SU-DHL-6 (cell line): Measurements from ENCODE around the gene GLRA1.

Source experiments
- H2AFZ ChIP-seq: fragments of 200-600 bp; sonication (generic); 2 replicates; pipeline ENCODE4 v1.6.1; 2014; ENCODE audit warnings: low read depth, mild to moderate bottlenecking, moderate library complexity, mixed read lengths, antibody characterized with exemption, low read length; ENCODE audit not compliant: severe bottlenecking
- H3F3A ChIP-seq: fragments of 200-600 bp; shearing (Covaris generic); 2 replicates; pipeline ENCODE4 v1.6.0; 2016; ENCODE audit warnings: antibody characterized with exemption, mild to moderate bottlenecking; ENCODE audit not compliant: insufficient read depth
- H3K27ac ChIP-seq: fragments of 200-600 bp; sonication (generic); 2 replicates; pipeline ENCODE4 v1.5.1; 2016; ENCODE audit warnings: low read depth, mild to moderate bottlenecking, low read length, moderate library complexity, mixed read lengths
- H3K27me3 ChIP-seq: fragments of 200-600 bp; sonication (generic), shearing (Covaris generic); 2 replicates; pipeline ENCODE4 v1.6.0; 2014; ENCODE audit warnings: mild to moderate bottlenecking, low read length
- H3K36me3 ChIP-seq: fragments of 200-600 bp; sonication (generic); 2 replicates; pipeline ENCODE4 v1.6.1; 2014; ENCODE audit warnings: mild to moderate bottlenecking, low read length, mixed read lengths
- H3K4me2 ChIP-seq: fragments of 300-600, 200-600 bp; shearing (Covaris generic), sonication (generic); 2 replicates; pipeline ENCODE4 v1.6.0; 2014; ENCODE audit warnings: low read length, low read depth, mild to moderate bottlenecking; ENCODE audit not compliant: poor library complexity, severe bottlenecking
- H3K4me3 ChIP-seq: fragments of 200-600 bp; sonication (generic); 2 replicates; pipeline ENCODE4 v1.5.1; 2014; ENCODE audit warnings: antibody characterized with exemption, low read length, mild to moderate bottlenecking, mixed read lengths; ENCODE audit not compliant: insufficient read depth, poor library complexity, severe bottlenecking
- H3K79me2 ChIP-seq: fragments of 200-600 bp; sonication (generic); 2 replicates; pipeline ENCODE4 v1.6.1; 2014; ENCODE audit warnings: mild to moderate bottlenecking, low read length, moderate library complexity; ENCODE audit not compliant: insufficient read depth
- H3K9ac ChIP-seq: fragments of 200-600 bp; sonication (generic); 2 replicates; pipeline ENCODE4 v1.7.0; 2014; ENCODE audit warnings: mild to moderate bottlenecking, low read length
- H3K9me2 ChIP-seq: fragments of 200-600 bp; sonication (generic); replicated peaks from 2 replicates; pipeline ENCODE4 v1.6.1; 2014; ENCODE audit warnings: low read length; ENCODE audit not compliant: insufficient read depth
- H3K9me3 ChIP-seq: fragments of 200-600 bp; sonication (generic); 2 replicates; pipeline ENCODE4 v1.6.1; 2014; ENCODE audit warnings: low read length, mixed read lengths; ENCODE audit not compliant: insufficient read depth
- H4K20me1 ChIP-seq: fragments of 200-600 bp; sonication (generic); 2 replicates; pipeline ENCODE4 v1.6.1; 2014; ENCODE audit warnings: low read depth, mild to moderate bottlenecking, antibody characterized with exemption, low read length, moderate library complexity, mixed read lengths
- EZH2phosphoT487 ChIP-seq: fragments of 200-600 bp; sonication (generic), shearing (Covaris generic); conservative IDR thresholded peaks from 2 replicates; pipeline ENCODE4 v1.6.1; 2018; ENCODE audit warnings: mild to moderate bottlenecking, antibody characterized with exemption, low read length, moderate library complexity, mixed read lengths
- TF ChIP-seq, protein P1 (sequence below): fragments of 200-600 bp; sonication (generic); IDR thresholded peaks from one replicate; pipeline ENCODE4 v1.5.1; 2017; ENCODE audit warnings: antibody characterized with exemption, mild to moderate bottlenecking, low read length, moderate library complexity; ENCODE audit not compliant: insufficient read depth, poor library complexity, severe bottlenecking

The GLRA1 gene

GRCh38 chr5:151886546-151887275 is 37.9 kb downstream of the GLRA1 start:
- H4K20me1 ChIP-seq, result no peaks in the 10 kb centered on the region
- no peak overlapping the region for H3K4me2 ChIP-seq
- TF ChIP-seq, protein P1, sequence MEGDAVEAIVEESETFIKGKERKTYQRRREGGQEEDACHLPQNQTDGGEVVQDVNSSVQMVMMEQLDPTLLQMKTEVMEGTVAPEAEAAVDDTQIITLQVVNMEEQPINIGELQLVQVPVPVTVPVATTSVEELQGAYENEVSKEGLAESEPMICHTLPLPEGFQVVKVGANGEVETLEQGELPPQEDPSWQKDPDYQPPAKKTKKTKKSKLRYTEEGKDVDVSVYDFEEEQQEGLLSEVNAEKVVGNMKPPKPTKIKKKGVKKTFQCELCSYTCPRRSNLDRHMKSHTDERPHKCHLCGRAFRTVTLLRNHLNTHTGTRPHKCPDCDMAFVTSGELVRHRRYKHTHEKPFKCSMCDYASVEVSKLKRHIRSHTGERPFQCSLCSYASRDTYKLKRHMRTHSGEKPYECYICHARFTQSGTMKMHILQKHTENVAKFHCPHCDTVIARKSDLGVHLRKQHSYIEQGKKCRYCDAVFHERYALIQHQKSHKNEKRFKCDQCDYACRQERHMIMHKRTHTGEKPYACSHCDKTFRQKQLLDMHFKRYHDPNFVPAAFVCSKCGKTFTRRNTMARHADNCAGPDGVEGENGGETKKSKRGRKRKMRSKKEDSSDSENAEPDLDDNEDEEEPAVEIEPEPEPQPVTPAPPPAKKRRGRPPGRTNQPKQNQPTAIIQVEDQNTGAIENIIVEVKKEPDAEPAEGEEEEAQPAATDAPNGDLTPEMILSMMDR, result no peak
- TF ChIP-seq EZH2phosphoT487, result no peak
- H3K9ac ChIP-seq, result no peak overlapping the region
- H3F3A ChIP-seq, result no peaks in the 10 kb centered on the region
- H3K4me3 ChIP-seq, result no peak overlapping the region
- no peak overlapping the region for H2AFZ ChIP-seq
- H3K79me2 ChIP-seq, result no peaks in the 10 kb centered on the region
- no peak overlapping the region for H3K27ac ChIP-seq
- no peaks in the 10 kb centered on the region for H3K27me3 ChIP-seq
- no peaks in the 10 kb centered on the region for H3K9me2 ChIP-seq
- H3K9me3 ChIP-seq, result no peaks in the 10 kb centered on the region
- no peaks in the 10 kb centered on the region for H3K36me3 ChIP-seq

DNA sequence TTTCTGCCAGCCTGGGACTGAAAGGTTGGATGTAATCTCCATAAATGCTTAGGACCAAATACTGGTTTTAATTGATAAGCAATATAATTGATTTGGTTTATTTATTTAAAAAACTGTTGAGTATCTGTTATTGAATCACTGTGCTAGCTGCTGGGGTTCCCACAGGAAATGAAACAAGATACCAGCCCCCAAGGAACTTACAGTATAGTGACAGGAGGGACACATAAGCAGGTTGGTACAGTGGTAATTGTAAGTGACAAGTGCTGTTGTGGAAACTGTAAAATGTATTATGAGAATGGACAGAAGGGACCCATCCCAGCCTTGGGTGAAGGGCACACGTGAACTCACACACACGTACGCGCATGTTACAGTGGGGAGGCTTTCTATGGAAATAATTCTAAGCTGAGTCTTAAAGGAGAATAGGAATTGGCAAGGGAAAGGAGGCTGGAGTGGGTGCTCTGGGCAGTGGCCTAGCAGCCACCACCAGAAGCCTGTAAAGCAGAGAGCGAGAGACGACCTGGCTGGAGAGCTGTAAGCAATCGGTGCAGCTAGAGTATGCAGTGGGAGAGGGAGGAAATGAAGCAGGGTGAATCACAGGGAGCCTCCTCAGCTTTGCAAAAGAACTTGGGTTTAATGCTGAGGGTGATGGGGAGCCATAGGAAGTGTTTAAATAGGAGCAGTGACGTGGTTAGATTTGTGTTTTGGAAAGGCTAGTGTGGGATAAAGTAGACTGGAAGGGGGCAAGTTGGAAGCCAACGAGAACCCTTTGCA is 39.3 kb downstream of the GLRA1 start:
- Histone ChIP-seq H3K27ac (no peak overlapping the region), H4K20me1 (no peaks in the 10 kb centered on the region), H3K4me2 (no peak overlapping the region), H3F3A (no peaks in the 10 kb centered on the region), H3K79me2 (no peaks in the 10 kb centered on the region), H3K9me2 (no peaks in the 10 kb centered on the region), H3K9me3 (no peaks in the 10 kb centered on the region), H3K27me3 (no peaks in the 10 kb centered on the region), H3K36me3 (no peaks in the 10 kb centered on the region), H3K9ac (no peak overlapping the region), H3K4me3 (no peak overlapping the region), H2AFZ (no peak overlapping the region)
- TF ChIP-seq, protein P1, result no peak
- TF ChIP-seq EZH2phosphoT487, result no peak

DNA sequence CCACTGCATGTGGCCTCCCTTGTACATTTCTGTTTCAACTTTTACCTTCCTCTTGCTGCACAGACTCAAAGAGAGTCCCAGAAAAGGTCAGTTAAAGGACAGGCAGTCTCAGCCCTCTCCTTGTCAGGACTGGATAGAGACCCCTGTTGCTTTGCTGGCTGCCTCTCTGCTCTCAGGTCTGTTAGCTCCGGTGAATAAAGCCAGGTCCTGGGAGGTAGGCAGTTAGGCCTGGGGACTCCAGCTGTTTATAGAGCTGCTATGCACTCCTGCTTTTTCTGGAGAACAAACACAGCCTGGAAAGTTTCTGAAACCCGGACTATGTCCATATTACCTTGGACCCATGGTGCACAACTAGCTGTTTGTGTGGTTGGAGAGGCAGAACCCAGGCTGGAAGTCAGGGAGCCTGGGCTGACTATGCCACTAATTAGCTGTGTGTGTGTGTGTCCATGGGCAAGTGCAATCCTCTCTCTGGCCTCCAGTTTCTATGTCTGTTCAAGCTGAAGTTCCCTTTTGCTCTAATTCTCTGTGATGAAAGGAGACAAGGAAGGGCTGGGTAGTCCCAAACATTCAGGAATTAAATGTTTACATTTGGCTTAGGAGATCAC is 42.9 kb downstream of the GLRA1 start:
- Histone ChIP-seq H3K9me3 (no peaks in the 10 kb centered on the region), H3K4me3 (no peak overlapping the region), H3K36me3 (no peaks in the 10 kb centered on the region), H3K79me2 (no peaks in the 10 kb centered on the region), H3K4me2 (no peak overlapping the region), H3F3A (no peaks in the 10 kb centered on the region), H3K27me3 (no peaks in the 10 kb centered on the region), H4K20me1 (no peaks in the 10 kb centered on the region), H3K9me2 (no peaks in the 10 kb centered on the region), H3K27ac (no peak overlapping the region), H3K9ac (no peak overlapping the region), H2AFZ (no peak overlapping the region)
- TF ChIP-seq EZH2phosphoT487, result no peak
- TF ChIP-seq, protein P1, result no peak
